SK-N-SH treated with all-trans-retinoic acid at 6 μM for 48 hours (cell line): Measurements from ENCODE around the gene DGKI.

ENCODE experiments used
- ATAC-seq: fragments of 200-7000 bp; cut with Tn5 transposase; 3 replicates; pipeline ENCODE4 v1.9.1; 2020; ENCODE audit warnings: mild to moderate bottlenecking, moderate library complexity
- ARNTL ChIP-seq: fragments of 450-650 bp; formaldehyde crosslinking; IDR thresholded peaks from 2 replicates; pipeline ENCODE4 v1.5.0; 2020; ENCODE audit warnings: low read depth, mild to moderate bottlenecking, moderate library complexity, borderline replicate concordance
- CREB5 ChIP-seq: fragments of 250-450 bp; sonication (Bioruptor Pico); IDR thresholded peaks from 2 replicates; pipeline ENCODE4 v1.5.1; 2020; ENCODE audit warnings: low read depth, mild to moderate bottlenecking, moderate library complexity
- CSDC2 ChIP-seq: fragments of 250-450 bp; sonication (Bioruptor Pico); IDR thresholded peaks from 2 replicates; pipeline ENCODE4 v1.5.0; 2020; ENCODE audit warnings: mild to moderate bottlenecking, moderate library complexity
- CSRNP3 ChIP-seq: fragments of 250-450 bp; sonication (Bioruptor Pico); IDR thresholded peaks from 2 replicates; pipeline ENCODE4 v1.5.1; 2021; ENCODE audit warnings: mild to moderate bottlenecking, moderate library complexity
- ESRRG ChIP-seq: fragments of 250-450 bp; sonication (Bioruptor Pico); IDR thresholded peaks from 2 replicates; pipeline ENCODE4 v1.6.1; 2021; ENCODE audit warnings: mild to moderate bottlenecking
- GLIS3 ChIP-seq: fragments of 250-450 bp; sonication (Bioruptor Pico); IDR thresholded peaks from 2 replicates; pipeline ENCODE4 v1.5.0; 2020; ENCODE audit warnings: mild to moderate bottlenecking, moderate library complexity
- ISL1 ChIP-seq: fragments of 250-450 bp; sonication (Bioruptor Pico); IDR thresholded peaks from 2 replicates; pipeline ENCODE4 v2.1.2; 2022; ENCODE audit warnings: mild to moderate bottlenecking, moderate library complexity
- OSR1 ChIP-seq: fragments of 250-450 bp; sonication (Bioruptor Pico); IDR thresholded peaks from 2 replicates; pipeline ENCODE4 v1.8.0; 2022; ENCODE audit warnings: moderate library complexity, mild to moderate bottlenecking, inconsistent platforms
- PATZ1 ChIP-seq: fragments of 250-450 bp; sonication (Bioruptor Pico); IDR thresholded peaks from 2 replicates; pipeline ENCODE4 v1.8.0; 2020; ENCODE audit warnings: mild to moderate bottlenecking, moderate library complexity, borderline replicate concordance
- PPARA ChIP-seq: fragments of 250-450 bp; sonication (Bioruptor Pico); IDR thresholded peaks from 2 replicates; pipeline ENCODE4 v1.5.0; 2020; ENCODE audit warnings: mild to moderate bottlenecking, borderline replicate concordance
- RARB ChIP-seq: fragments of 250-450 bp; sonication (Bioruptor Pico); IDR thresholded peaks from 2 replicates; pipeline ENCODE4 v1.8.0; 2021; ENCODE audit warnings: mild to moderate bottlenecking, moderate library complexity
- SNAI2 ChIP-seq: fragments of 250-450 bp; sonication (Bioruptor Pico); IDR thresholded peaks from 2 replicates; pipeline ENCODE4 v1.5.0; 2020; ENCODE audit warnings: mild to moderate bottlenecking, moderate library complexity
- TCF4 ChIP-seq: fragments of 250-450 bp; sonication (Bioruptor Pico); IDR thresholded peaks from 2 replicates; pipeline ENCODE4 v1.8.0; 2021; ENCODE audit warnings: mild to moderate bottlenecking, moderate library complexity, borderline replicate concordance
- TOX ChIP-seq: fragments of 250-450 bp; sonication (Bioruptor Pico); IDR thresholded peaks from 2 replicates; pipeline ENCODE4 v1.8.0; 2021; ENCODE audit warnings: mild to moderate bottlenecking, moderate library complexity, borderline replicate concordance
- TSHZ2 ChIP-seq: fragments of 250-450 bp; sonication (Bioruptor Pico); IDR thresholded peaks from 2 replicates; pipeline ENCODE4 v1.5.0; 2020; ENCODE audit warnings: mild to moderate bottlenecking, moderate library complexity
- ZC3H10 ChIP-seq: fragments of 250-450 bp; sonication (Bioruptor Pico); IDR thresholded peaks from 2 replicates; pipeline ENCODE4 v1.5.1; 2021; ENCODE audit warnings: mild to moderate bottlenecking, moderate library complexity
- ZFP3 ChIP-seq: fragments of 250-450 bp; sonication (Bioruptor Pico); IDR thresholded peaks from 2 replicates; pipeline ENCODE4 v1.5.0; 2020; ENCODE audit warnings: mild to moderate bottlenecking, moderate library complexity
- ZFP30 ChIP-seq: fragments of 450-650 bp; formaldehyde crosslinking; IDR thresholded peaks from 2 replicates; pipeline ENCODE4 v1.5.0; 2022; ENCODE audit warnings: mild to moderate bottlenecking, moderate library complexity
- ZNF70 ChIP-seq: fragments of 450-650 bp; formaldehyde crosslinking; IDR thresholded peaks from 2 replicates; pipeline ENCODE4 v1.5.0; 2020; ENCODE audit warnings: mild to moderate bottlenecking, moderate library complexity
- ZNF8 ChIP-seq: fragments of 450-650 bp; formaldehyde crosslinking; IDR thresholded peaks from 2 replicates; pipeline ENCODE4 v1.5.0; 2020; ENCODE audit warnings: mild to moderate bottlenecking, moderate library complexity

Gene DGKI

GRCh38 chr7:137878333-137878961, 31.7 kb upstream of the DGKI start (continued):
- TF ChIP-seq TSHZ2 (CRISPR knock-in tag) (no peak), ZC3H10 (no peak), TCF4 (no peak), GLIS3 (no peak), ZFP3 (no peak)

GRCh38 chr7:137877027-137877675, 30.4 kb upstream of the DGKI start:
- TF ChIP-seq GLIS3 = no peak
- no peak for TF ChIP-seq PATZ1 (CRISPR knock-in tag)
- TF ChIP-seq CSRNP3 (CRISPR knock-in tag) = no peak
- TF ChIP-seq ISL1 (CRISPR knock-in tag) = no peak
- TF ChIP-seq CSDC2 (CRISPR knock-in tag) = no peak
- no peak for TF ChIP-seq PPARA (CRISPR knock-in tag)
- TF ChIP-seq ESRRG (CRISPR knock-in tag) = no peak
- TF ChIP-seq TCF4 = no peak
- TF ChIP-seq ZNF8 = no peak
- no peak for TF ChIP-seq ARNTL (CRISPR knock-in tag)
- TF ChIP-seq ZNF70 (CRISPR knock-in tag) = no peak
- ATAC-seq = no peak

GRCh38 chr7:137875746-137876145, 29.0 kb upstream of the DGKI start:
- ATAC-seq = no peak
- no peak for TF ChIP-seq OSR1 (CRISPR knock-in tag)
- no peak for TF ChIP-seq PPARA (CRISPR knock-in tag)
- no peak for TF ChIP-seq CREB5 (CRISPR knock-in tag)
- TF ChIP-seq ZNF8 = no peak
- no peak for TF ChIP-seq RARB (CRISPR knock-in tag)
- no peak for TF ChIP-seq TOX (CRISPR knock-in tag)
- TF ChIP-seq ZFP30 = no peak
- no peak for TF ChIP-seq ESRRG (CRISPR knock-in tag)
- TF ChIP-seq CSDC2 (CRISPR knock-in tag) = no peak
- TF ChIP-seq CSRNP3 (CRISPR knock-in tag) = no peak
- no peak for TF ChIP-seq SNAI2 (CRISPR knock-in tag)
- TF ChIP-seq ZFP3 = no peak
- no peak for TF ChIP-seq TSHZ2 (CRISPR knock-in tag)
